ENCODE data around the gene DARS1. TPM values are rescaled to one million over a fixed set of nuclear protein-coding genes. Genes with fewer than 3 reads are reported as not detected.
"Not testable (repeated sequence)": the region's sequence is repeated elsewhere in the genome, so short reads cannot be mapped to it uniquely, and the experiment has no call there.

The DARS1 gene
- total and polyA plus RNA-seq, 9 donors, result 73.3 to 101 (median 82.0) TPM

GRCh38 chr2:135899567-135899966 lies 85.9 kb downstream of the DARS1 start:
- peaks cover 8% of the 10 kb centered on the region for H3K36me3 ChIP-seq (ENCODE audit: control insufficient read depth, insufficient read depth, low read length)
- H3K9me3 ChIP-seq (replicated peaks; ENCODE audit: control insufficient read depth, low read depth, low read length), result no peaks in the 10 kb centered on the region
- no peaks in the 10 kb centered on the region for H3K4me1 ChIP-seq (ENCODE audit: control insufficient read depth, insufficient read depth, low read length)
- H3K27me3 ChIP-seq (ENCODE audit: control insufficient read depth, insufficient read depth, low read length), result no peaks in the 10 kb centered on the region
- WGBS (ENCODE audit: insufficient coverage), result 50% methylated on average over 1 of the region's 4 CpGs
- H3K4me3 ChIP-seq (ENCODE audit: low read length), result no peak overlapping the region
- no peak overlapping the region for H3K27ac ChIP-seq (ENCODE audit: low read length)
- peak; percentile 8 for DNase-seq

DNA sequence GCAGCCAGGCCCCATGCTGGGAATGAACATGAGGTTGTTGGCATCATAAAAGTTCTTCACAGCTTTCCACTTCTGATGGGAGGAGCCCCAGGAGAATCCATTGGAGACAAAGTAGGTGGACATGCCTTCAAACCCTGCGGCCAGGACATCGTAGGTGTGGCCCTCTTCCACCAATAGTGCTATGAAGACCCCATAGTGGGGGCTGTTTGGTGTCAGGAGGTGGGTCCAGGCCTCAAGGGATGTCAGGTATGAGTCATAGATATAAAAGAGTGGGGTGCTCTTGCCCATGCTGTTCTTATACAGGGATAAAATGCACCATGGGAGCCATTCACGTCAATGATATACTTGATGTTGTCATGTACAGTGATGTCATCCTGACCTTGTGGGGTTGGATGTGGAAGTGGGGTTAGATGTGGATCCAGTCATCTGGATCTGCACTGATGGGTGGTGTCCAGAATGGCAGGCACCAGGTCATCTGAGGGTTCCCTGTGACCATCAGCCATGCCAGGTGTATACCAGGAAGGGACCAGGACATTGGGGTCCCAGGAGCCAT lies 87.1 kb downstream of the DARS1 start:
- no peaks in the 10 kb centered on the region for H3K4me1 ChIP-seq (ENCODE audit: control insufficient read depth, insufficient read depth, low read length)
- WGBS (ENCODE audit: insufficient coverage), result 82% methylated on average over 1 of the region's 3 CpGs
- no peaks in the 10 kb centered on the region for H3K27me3 ChIP-seq (ENCODE audit: control insufficient read depth, insufficient read depth, low read length)
- H3K27ac ChIP-seq (ENCODE audit: low read length), result no peak overlapping the region
- peaks cover 5% of the 10 kb centered on the region for H3K36me3 ChIP-seq (ENCODE audit: control insufficient read depth, insufficient read depth, low read length)
- H3K9me3 ChIP-seq (replicated peaks; ENCODE audit: control insufficient read depth, low read depth, low read length), result no peaks in the 10 kb centered on the region
- DNase-seq, result no peak
- H3K4me3 ChIP-seq (ENCODE audit: low read length), result no peak overlapping the region

DNA sequence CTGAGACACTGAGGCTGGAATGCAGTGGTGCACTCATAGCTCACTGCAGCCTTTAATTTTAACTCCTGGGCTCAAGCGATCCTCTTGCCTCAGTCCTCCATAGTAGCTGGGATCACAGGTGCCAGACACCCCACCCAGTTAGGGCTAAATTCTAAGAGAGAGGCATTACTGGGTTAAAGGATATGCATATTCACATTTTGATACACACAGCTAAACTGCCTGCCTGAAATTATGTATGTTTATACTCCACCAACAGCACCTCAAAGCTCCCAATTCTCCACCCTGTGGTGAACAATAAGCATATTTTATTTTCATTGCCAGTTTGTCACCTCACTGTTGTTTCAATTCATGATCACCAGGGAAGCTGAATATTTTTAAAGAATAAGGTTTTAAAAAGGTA lies 90.5 kb downstream of the DARS1 start:
- no peaks in the 10 kb centered on the region for H3K9me3 ChIP-seq (replicated peaks; ENCODE audit: control insufficient read depth, low read depth, low read length)
- no peaks in the 10 kb centered on the region for H3K27me3 ChIP-seq (ENCODE audit: control insufficient read depth, insufficient read depth, low read length)
- H3K4me1 ChIP-seq (ENCODE audit: control insufficient read depth, insufficient read depth, low read length), result no peaks in the 10 kb centered on the region
- H3K27ac ChIP-seq (ENCODE audit: low read length), result no peak overlapping the region
- H3K36me3 ChIP-seq (ENCODE audit: control insufficient read depth, insufficient read depth, low read length), result peaks cover 2% of the 10 kb centered on the region
- no peak for DNase-seq
- H3K4me3 ChIP-seq (ENCODE audit: low read length), result no peak overlapping the region
- WGBS (ENCODE audit: insufficient coverage), result no CpG with 5 or more reads among the region's 1 CpG

- Histone ChIP-seq H3K4me3 (ENCODE audit: low read length) (no peak overlapping the region), H3K9me3 (replicated peaks; ENCODE audit: control insufficient read depth, low read depth, low read length) (peaks cover 2% of the 10 kb centered on the region), H3K27me3 (ENCODE audit: control insufficient read depth, insufficient read depth, low read length) (no peaks in the 10 kb centered on the region), H3K36me3 (ENCODE audit: control insufficient read depth, insufficient read depth, low read length) (peaks cover 2% of the 10 kb centered on the region), H3K27ac (ENCODE audit: low read length) (no peak overlapping the region), H3K4me1 (ENCODE audit: control insufficient read depth, insufficient read depth, low read length) (no peaks in the 10 kb centered on the region)
- DNase-seq, result no peak
- 83% methylated on average over 1 of the region's 2 CpGs for WGBS (ENCODE audit: insufficient coverage)
Measured at GRCh38 chr2:135893374-135893794, 92.0 kb downstream of the DARS1 start.

DNA sequence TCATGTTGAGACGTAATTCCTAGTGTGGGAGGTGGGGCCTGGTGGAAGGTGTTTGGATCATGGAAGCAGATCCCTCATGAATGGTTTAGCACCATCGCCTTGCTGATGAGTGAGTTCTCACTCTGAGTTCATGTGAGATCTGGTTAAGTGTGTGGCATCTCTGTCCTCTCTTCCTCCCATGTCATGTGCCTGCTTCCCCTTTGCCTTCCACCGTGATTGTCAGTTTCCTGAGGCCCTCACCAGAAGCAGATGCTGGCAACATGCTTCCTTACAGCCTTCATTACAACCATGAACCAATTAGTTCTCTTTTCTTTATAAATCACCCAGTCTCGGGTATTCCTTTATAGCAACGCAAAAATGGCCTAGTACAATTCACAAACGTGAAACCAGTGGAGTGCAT lies 94.6 kb downstream of the DARS1 start:
- H3K4me3 ChIP-seq (ENCODE audit: low read length), result no peak overlapping the region
- no peaks in the 10 kb centered on the region for H3K27me3 ChIP-seq (ENCODE audit: control insufficient read depth, insufficient read depth, low read length)
- peaks cover 2% of the 10 kb centered on the region for H3K9me3 ChIP-seq (replicated peaks; ENCODE audit: control insufficient read depth, low read depth, low read length)
- H3K27ac ChIP-seq (ENCODE audit: low read length), result no peak overlapping the region
- H3K36me3 ChIP-seq (ENCODE audit: control insufficient read depth, insufficient read depth, low read length), result no peaks in the 10 kb centered on the region
- WGBS (ENCODE audit: insufficient coverage), result 83% methylated on average over 1 of the region's 6 CpGs
- peak; percentile 26 for DNase-seq
- no peaks in the 10 kb centered on the region for H3K4me1 ChIP-seq (ENCODE audit: control insufficient read depth, insufficient read depth, low read length)

- Histone ChIP-seq H3K4me3 (ENCODE audit: low read length) (no peak overlapping the region), H3K9me3 (replicated peaks; ENCODE audit: control insufficient read depth, low read depth, low read length) (peaks cover 2% of the 10 kb centered on the region), H3K27me3 (ENCODE audit: control insufficient read depth, insufficient read depth, low read length) (no peaks in the 10 kb centered on the region), H3K27ac (ENCODE audit: low read length) (no peak overlapping the region), H3K36me3 (ENCODE audit: control insufficient read depth, insufficient read depth, low read length) (no peaks in the 10 kb centered on the region), H3K4me1 (ENCODE audit: control insufficient read depth, insufficient read depth, low read length) (no peaks in the 10 kb centered on the region)
- DNase-seq, result no peak
- 86% methylated on average over 1 of the region's 4 CpGs for WGBS (ENCODE audit: insufficient coverage)
Measured at GRCh38 chr2:135890149-135890548, 95.3 kb downstream of the DARS1 start.

DNA sequence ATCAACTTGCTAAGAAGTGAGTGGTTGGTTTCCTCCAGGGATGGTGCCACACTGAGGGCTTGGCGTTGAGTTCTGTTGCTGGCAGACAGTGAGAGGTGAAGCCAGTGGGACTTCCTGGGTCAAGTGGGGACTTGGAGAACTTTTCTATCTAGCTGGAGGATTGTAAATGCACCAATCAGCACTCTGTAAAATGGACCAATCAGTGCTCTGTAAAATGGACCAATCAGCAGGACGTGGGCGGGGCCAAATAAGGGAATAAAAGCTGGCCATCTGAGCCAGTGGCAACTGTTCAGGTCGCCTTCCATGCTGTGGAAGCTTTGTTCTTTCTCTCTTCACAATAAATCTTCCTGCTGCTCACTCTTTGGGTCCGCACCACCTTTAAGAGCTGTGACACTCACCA lies 96.8 kb downstream of the DARS1 start:
- 78% methylated on average over 5 of the region's 5 CpGs for WGBS (ENCODE audit: insufficient coverage)

GRCh38 chr2:135885709-135886108 lies 99.7 kb downstream of the DARS1 start:
- no peaks in the 10 kb centered on the region for H3K27me3 ChIP-seq (ENCODE audit: control insufficient read depth, insufficient read depth, low read length)
- WGBS (ENCODE audit: insufficient coverage), result 66% methylated on average over 3 of the region's 4 CpGs

More for the DNA sequence above, 96.8 kb downstream of the DARS1 start:
- H3K9me3 ChIP-seq (replicated peaks; ENCODE audit: control insufficient read depth, low read depth, low read length); H3K4me1 ChIP-seq (ENCODE audit: control insufficient read depth, insufficient read depth, low read length); H3K36me3 ChIP-seq (ENCODE audit: control insufficient read depth, insufficient read depth, low read length); H3K4me3 ChIP-seq (ENCODE audit: low read length); DNase-seq; H3K27ac ChIP-seq (ENCODE audit: low read length); H3K27me3 ChIP-seq (ENCODE audit: control insufficient read depth, insufficient read depth, low read length): not testable (repeated sequence)

GRCh38 chr2:135882415-135882814 lies 103.0 kb downstream of the DARS1 start:
- Histone ChIP-seq H3K27ac (ENCODE audit: low read length) (no peak overlapping the region), H3K9me3 (replicated peaks; ENCODE audit: control insufficient read depth, low read depth, low read length) (no peaks in the 10 kb centered on the region), H3K36me3 (ENCODE audit: control insufficient read depth, insufficient read depth, low read length) (no peaks in the 10 kb centered on the region), H3K27me3 (ENCODE audit: control insufficient read depth, insufficient read depth, low read length) (no peaks in the 10 kb centered on the region), H3K4me1 (ENCODE audit: control insufficient read depth, insufficient read depth, low read length) (no peaks in the 10 kb centered on the region), H3K4me3 (ENCODE audit: low read length) (no peak overlapping the region)
- WGBS (ENCODE audit: insufficient coverage), result 17% methylated on average over 1 of the region's 3 CpGs
- no peak for DNase-seq

More at GRCh38 chr2:135885709-135886108, 99.7 kb downstream of the DARS1 start:
- no peaks in the 10 kb centered on the region for H3K4me1 ChIP-seq (ENCODE audit: control insufficient read depth, insufficient read depth, low read length)
- no peaks in the 10 kb centered on the region for H3K36me3 ChIP-seq (ENCODE audit: control insufficient read depth, insufficient read depth, low read length)
- no peak overlapping the region for H3K4me3 ChIP-seq (ENCODE audit: low read length)
- peaks cover 2% of the 10 kb centered on the region for H3K9me3 ChIP-seq (replicated peaks; ENCODE audit: control insufficient read depth, low read depth, low read length)
- no peak overlapping the region for H3K27ac ChIP-seq (ENCODE audit: low read length)
- no peak for DNase-seq

GRCh38 chr2:135876770-135877169 lies 108.7 kb downstream of the DARS1 start:
- not testable (repeated sequence) for H3K36me3 ChIP-seq (ENCODE audit: control insufficient read depth, insufficient read depth, low read length); H3K27me3 ChIP-seq (ENCODE audit: control insufficient read depth, insufficient read depth, low read length); H3K9me3 ChIP-seq (replicated peaks; ENCODE audit: control insufficient read depth, low read depth, low read length); DNase-seq
- WGBS (ENCODE audit: insufficient coverage), result 84% methylated on average over 8 of the region's 15 CpGs
- peaks cover 10% of the 10 kb centered on the region for H3K4me1 ChIP-seq (ENCODE audit: control insufficient read depth, insufficient read depth, low read length)
- H3K4me3 ChIP-seq (ENCODE audit: low read length), result peak overlapping the region; percentile 81
- H3K27ac ChIP-seq (ENCODE audit: low read length), result peak overlapping the region; percentile 31

Measured in muscle of leg (tissue), 11 donors.